BLaER1 (cell line): ENCODE results near the gene ANKIB1.
"Not testable (repeated sequence)": the region's sequence is repeated elsewhere in the genome, so short reads cannot be mapped to it uniquely, and the experiment has no call there.

ENCODE experiments used
- H3K27ac ChIP-seq: shearing (Covaris generic); formaldehyde crosslinking; 2 replicates; pipeline ENCODE4 v1.8.1; 2022
- H3K27me3 ChIP-seq: shearing (Covaris generic); formaldehyde crosslinking; 2 replicates; pipeline ENCODE4 v1.8.1; 2022
- H3K36me3 ChIP-seq: shearing (Covaris generic); formaldehyde crosslinking; 2 replicates; pipeline ENCODE4 v1.8.1; 2022
- H3K4me1 ChIP-seq: shearing (Covaris generic); formaldehyde crosslinking; 2 replicates; pipeline ENCODE4 v1.8.1; 2022
- H3K4me2 ChIP-seq: shearing (Covaris generic); formaldehyde crosslinking; 2 replicates; pipeline ENCODE4 v1.8.1; 2022
- H3K4me3 ChIP-seq: shearing (Covaris generic); formaldehyde crosslinking; 2 replicates; pipeline ENCODE4 v1.8.1; 2022
- H3K9ac ChIP-seq: shearing (Covaris generic); formaldehyde crosslinking; 2 replicates; pipeline ENCODE4 v1.8.1; 2022
- H3K9me3 ChIP-seq: shearing (Covaris generic); formaldehyde crosslinking; 2 replicates; pipeline ENCODE4 v1.8.1; 2022
- H4K20me1 ChIP-seq: shearing (Covaris generic); formaldehyde crosslinking; 2 replicates; pipeline ENCODE4 v1.8.1; 2022
- Cebpa-rat ChIP-seq: shearing (Covaris generic); IDR thresholded peaks from 2 replicates; pipeline ENCODE4 v1.8.1; 2022

ANKIB1 gene

DNA sequence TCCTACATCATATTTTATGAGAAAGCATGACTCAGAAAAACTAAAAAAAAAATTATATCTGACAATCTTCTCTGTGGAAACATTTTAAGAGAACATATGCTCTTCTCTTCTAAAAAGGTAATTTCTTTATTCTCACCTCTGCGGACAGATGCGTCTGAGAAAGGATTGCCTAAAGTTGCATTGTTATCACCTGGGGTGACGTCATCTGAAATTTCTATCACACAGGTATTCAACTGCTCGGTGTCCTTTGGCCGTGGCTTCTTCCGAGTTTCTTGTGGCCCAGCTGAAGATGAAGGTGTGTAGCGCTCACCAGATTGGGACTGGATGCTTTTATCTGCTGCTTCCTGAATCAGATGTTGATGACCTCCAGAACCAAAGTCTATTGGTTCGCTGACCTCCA is 187.2 kb downstream of the ANKIB1 start:
- H3K4me3 ChIP-seq: no peak overlapping the region
- H3K4me2 ChIP-seq: no peak overlapping the region
- no peak overlapping the region for H3K27ac ChIP-seq
- H3K4me1 ChIP-seq: no peaks in the 10 kb centered on the region
- no peaks in the 10 kb centered on the region for H4K20me1 ChIP-seq
- no peak overlapping the region for H3K9ac ChIP-seq
- no peaks in the 10 kb centered on the region for H3K27me3 ChIP-seq
- H3K36me3 ChIP-seq: no peaks in the 10 kb centered on the region
- no peak for TF ChIP-seq Cebpa-rat
- H3K9me3 ChIP-seq: no peaks in the 10 kb centered on the region

DNA sequence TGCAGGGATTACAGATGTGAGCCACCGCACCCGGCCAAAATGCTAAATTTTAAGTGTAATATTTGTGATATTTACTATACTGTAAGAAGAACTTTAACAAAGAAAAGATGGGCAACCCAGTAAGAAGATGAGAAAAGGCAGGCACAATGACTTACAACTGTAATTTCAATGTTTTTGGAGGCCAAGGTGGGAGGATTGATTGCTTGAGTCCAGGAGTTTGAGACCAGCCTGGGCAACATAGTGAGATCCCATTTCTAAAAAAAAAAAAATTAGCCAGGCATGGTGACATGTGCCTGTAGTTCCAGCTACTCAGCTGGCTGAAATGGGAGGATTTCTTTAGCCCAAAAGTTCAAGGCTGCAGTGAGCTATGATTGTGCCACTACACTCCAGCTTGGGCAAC is 189.8 kb downstream of the ANKIB1 start:
- no peaks in the 10 kb centered on the region for H3K27me3 ChIP-seq
- no peak overlapping the region for H3K9ac ChIP-seq
- H3K4me2 ChIP-seq: no peak overlapping the region
- H3K9me3 ChIP-seq: no peaks in the 10 kb centered on the region
- no peaks in the 10 kb centered on the region for H3K36me3 ChIP-seq
- no peak for TF ChIP-seq Cebpa-rat
- no peaks in the 10 kb centered on the region for H3K4me1 ChIP-seq
- no peak overlapping the region for H3K27ac ChIP-seq
- no peaks in the 10 kb centered on the region for H4K20me1 ChIP-seq
- H3K4me3 ChIP-seq: no peak overlapping the region

DNA sequence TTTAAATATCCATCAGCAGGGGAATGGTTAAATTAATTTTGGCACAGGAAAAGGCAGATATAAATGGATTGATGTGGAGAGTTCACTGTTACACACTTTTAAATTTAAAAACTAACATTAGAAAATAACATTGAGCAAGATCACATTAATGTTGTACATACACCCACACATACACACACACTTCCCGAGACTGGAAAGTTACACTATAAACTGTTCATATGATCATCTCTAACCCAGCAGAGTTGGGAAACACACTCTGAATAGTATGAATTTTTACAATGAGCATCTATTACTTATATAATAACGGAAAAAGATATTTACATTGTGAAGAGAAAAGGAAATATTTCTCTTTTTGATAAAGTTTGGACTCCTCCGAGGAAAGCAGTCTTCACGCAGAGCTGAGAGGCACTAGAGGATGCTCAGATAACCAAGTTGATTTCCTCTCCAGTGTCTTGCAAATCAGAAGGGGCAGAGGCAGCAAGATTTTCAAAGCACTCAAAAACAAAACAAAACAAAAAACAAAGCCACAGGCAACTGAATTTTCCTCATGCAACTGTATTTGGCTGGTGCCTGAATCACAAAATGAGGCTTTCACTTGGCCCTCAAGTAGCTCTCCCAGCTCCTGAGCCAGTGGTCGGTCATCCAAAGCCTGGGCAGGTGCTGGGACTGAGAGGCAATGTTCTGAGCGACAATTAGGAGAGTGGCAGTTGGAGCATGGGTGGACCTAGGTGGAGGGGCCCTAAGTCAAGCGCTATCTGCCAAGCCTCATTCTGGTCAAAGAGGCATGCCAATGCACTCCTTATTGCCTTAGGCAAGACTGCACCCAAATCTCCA is 191.1 kb downstream of the ANKIB1 start:
- Histone ChIP-seq H4K20me1 (no peaks in the 10 kb centered on the region), H3K4me3 (no peak overlapping the region), H3K9me3 (no peaks in the 10 kb centered on the region), H3K9ac (no peak overlapping the region), H3K27ac (no peak overlapping the region), H3K4me1 (no peaks in the 10 kb centered on the region), H3K27me3 (no peaks in the 10 kb centered on the region), H3K4me2 (no peak overlapping the region), H3K36me3 (no peaks in the 10 kb centered on the region)
- no peak for TF ChIP-seq Cebpa-rat

DNA sequence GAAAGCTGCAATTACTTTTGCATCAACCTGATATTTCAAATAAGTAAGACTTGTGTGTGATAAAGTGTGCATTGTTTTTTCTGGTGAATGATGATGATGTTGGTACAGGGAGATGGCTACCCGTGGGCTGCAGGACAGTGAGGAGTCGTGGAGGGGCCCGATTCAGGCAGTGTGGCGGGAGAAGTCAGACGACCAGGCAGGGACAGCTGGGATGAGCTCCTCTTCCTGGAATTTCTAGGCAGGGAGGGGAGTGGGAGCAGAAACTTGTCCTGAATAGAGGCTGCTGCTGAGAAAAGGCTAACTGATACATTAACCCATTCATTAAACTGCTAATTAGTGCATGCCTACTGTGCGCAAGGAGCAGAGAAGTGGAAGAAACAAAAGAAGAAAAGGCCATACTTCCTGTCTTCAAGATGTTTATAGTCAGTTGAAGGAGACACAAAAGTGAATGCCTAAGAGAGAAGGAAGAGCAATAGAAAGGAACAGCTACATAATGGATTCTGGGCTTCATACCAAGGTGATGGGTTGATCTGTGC is 192.2 kb downstream of the ANKIB1 start:
- Histone ChIP-seq H3K9me3 (peaks cover 10% of the 10 kb centered on the region; the same call in 1 of the 2 replicates), H3K27me3 (no peaks in the 10 kb centered on the region), H3K4me1 (no peaks in the 10 kb centered on the region), H3K4me2 (no peak overlapping the region), H3K9ac (no peak overlapping the region), H3K36me3 (no peaks in the 10 kb centered on the region), H3K27ac (no peak overlapping the region), H4K20me1 (no peaks in the 10 kb centered on the region), H3K4me3 (no peak overlapping the region)
- TF ChIP-seq Cebpa-rat: no peak

DNA sequence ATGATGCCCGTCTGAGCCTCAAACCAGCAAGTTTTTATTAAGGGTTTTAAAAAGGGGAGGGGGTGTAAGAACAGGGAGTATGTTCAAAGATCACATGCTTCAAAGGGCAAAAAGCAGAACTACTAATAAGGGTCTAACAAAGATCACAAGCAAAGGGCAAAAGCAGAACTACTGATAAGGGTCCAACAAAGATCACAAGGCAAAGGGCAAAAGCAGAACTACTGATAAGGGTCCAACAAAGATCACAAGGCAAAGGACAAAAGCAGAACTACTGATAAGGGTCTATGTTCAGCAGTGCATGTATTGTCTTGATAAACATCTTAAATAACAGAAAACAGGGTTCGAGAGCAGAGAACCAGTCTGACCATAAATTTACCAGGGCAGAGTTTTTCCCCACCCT is 196.9 kb downstream of the ANKIB1 start:
- not testable (repeated sequence) for H3K4me3 ChIP-seq, H3K9ac ChIP-seq, H3K4me1 ChIP-seq, H3K27ac ChIP-seq, H3K27me3 ChIP-seq, H3K4me2 ChIP-seq, H4K20me1 ChIP-seq, H3K36me3 ChIP-seq
- H3K9me3 ChIP-seq: peaks cover 12% of the 10 kb centered on the region; the same call in 1 of the 2 replicates

DNA sequence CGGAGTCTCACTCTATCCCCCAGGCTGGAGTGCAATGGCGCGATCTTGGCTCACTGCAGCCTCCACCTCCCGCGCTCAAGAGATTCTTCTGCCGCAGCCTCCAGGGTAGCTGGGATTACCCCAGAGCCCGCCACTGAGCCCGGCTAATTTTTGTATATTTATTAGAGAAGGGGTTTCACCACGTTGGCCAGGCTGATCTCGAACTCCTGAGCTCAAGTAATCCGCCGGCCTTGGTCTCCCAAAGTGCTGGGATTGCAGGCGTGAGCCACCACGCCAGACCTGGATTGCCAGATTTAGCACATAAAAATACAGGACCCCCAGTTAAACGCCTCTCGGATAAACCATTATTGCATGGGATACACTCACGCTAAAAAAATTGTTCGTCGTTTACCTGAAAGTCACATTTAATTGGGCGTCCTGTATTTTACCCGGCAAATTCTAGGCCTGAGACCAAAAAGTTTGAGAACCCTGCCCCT is 201.1 kb downstream of the ANKIB1 start:
- no peaks in the 10 kb centered on the region for H4K20me1 ChIP-seq
- peaks cover 17% of the 10 kb centered on the region; the same call in 1 of the 2 replicates for H3K4me1 ChIP-seq
- peak overlapping the region; percentile 98 for H3K27ac ChIP-seq
- peak overlapping the region; percentile 98 for H3K9ac ChIP-seq
- H3K4me3 ChIP-seq: peak overlapping the region; percentile 98
- peak overlapping the region; percentile 80 for H3K4me2 ChIP-seq
- H3K27me3 ChIP-seq: no peaks in the 10 kb centered on the region
- peaks cover 12% of the 10 kb centered on the region; the same call in 1 of the 2 replicates for H3K9me3 ChIP-seq
- peaks cover 21% of the 10 kb centered on the region for H3K36me3 ChIP-seq
- no peak for TF ChIP-seq Cebpa-rat

DNA sequence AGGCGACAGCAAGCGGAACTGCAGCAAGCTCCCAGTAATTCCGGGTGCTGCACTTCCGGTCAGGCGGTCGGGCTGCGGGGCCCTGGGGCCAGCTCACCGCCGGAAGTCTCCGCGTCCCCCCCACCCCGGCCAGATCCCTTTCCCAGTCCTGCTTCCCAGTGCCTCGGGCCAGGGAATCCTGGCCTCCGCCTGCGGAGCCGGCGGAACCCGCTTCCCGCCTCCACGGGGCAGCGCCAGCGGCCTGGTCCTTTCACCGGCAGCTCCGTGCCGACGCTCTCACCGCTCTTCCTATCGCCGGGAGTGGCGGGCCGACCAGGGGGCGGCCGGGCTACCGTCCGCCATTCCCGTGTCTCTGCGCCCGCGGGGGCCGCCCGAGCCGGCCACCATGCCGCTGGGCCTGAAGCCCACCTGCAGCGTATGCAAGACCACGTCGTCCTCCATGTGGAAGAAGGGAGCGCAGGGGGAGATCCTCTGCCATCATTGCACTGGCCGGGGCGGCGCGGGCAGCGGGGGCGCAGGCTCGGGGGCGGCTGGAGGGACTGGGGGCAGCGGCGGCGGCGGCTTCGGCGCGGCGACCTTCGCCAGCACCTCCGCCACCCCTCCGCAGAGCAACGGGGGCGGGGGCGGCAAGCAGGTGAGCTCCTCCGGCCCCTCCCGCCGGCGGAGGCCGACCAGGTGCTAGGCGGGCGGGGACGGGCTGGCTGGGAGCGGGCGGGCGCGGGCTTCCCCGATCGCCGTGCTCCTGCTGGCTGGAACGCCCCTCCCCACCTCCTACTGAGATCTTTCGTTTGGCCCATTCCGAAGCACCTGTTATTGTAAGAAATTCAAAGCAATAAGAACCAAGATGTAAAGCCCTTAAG is 201.8 kb downstream of the ANKIB1 start, which contains the start of gene GATAD1:
TSS of gene GATAD1 (plus strand) at position 138 of the 860 bp plus-strand sequence. CDS start at position 386, 248 bp downstream.
- H3K9me3 ChIP-seq: peaks cover 6% of the 10 kb centered on the region; the same call in 1 of the 2 replicates
- peaks cover 17% of the 10 kb centered on the region; the same call in 1 of the 2 replicates for H3K4me1 ChIP-seq
- peaks cover 27% of the 10 kb centered on the region for H3K36me3 ChIP-seq
- peak within 1 kb of the TSS; percentile 98 for H3K9ac ChIP-seq
- no peaks in the 10 kb centered on the region for H4K20me1 ChIP-seq
- peak within 1 kb of the TSS; percentile 98 for H3K27ac ChIP-seq
- H3K4me3 ChIP-seq: peak within 1 kb of the TSS; percentile 98
- TF ChIP-seq Cebpa-rat: no peak
- H3K4me2 ChIP-seq: peak within 1 kb of the TSS; percentile 80
- H3K27me3 ChIP-seq: no peaks in the 10 kb centered on the region

DNA sequence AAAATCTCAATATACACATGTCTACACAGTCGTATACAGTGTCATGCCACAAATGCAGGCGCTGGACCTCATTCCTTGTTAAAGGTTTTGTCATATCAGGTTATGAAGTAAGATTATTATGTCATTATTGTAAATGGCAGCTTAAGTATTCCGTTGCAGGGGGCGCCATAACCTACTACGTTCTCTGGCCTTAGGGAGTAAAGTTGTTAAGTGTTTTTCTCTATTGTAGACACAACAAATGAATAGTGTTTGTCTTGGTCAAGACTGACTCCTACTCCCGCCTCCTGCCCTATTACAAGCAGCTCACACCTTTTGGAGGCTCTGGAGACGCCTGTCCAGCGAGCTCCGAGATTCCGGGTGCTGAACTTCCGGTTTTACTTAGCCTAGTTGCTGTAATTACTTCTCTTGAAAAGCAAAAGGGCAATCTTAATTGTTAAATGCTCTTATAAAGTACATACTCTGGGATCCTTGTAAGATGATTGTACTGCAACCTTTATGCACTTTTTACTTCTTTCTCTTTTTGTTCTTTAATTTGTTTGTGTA is 202.5 kb downstream of the ANKIB1 start:
- H3K9me3 ChIP-seq: no peaks in the 10 kb centered on the region
- peak overlapping the region; percentile 98 for H3K27ac ChIP-seq
- no peak for TF ChIP-seq Cebpa-rat
- H3K9ac ChIP-seq: peak overlapping the region; percentile 98
- H3K4me3 ChIP-seq: peak overlapping the region; percentile 98
- peaks cover 34% of the 10 kb centered on the region for H3K36me3 ChIP-seq
- H3K4me1 ChIP-seq: peaks cover 17% of the 10 kb centered on the region; the same call in 1 of the 2 replicates
- H3K4me2 ChIP-seq: peak overlapping the region; percentile 80
- H4K20me1 ChIP-seq: no peaks in the 10 kb centered on the region
- H3K27me3 ChIP-seq: no peaks in the 10 kb centered on the region
